EH (cell line): Measurements from ENCODE around the gene ECE1.

Source experiments
- DNase-seq: peaks from one replicate; pipeline ENCODE4 v3.0.0-alpha.2; 2015; ENCODE audit warnings: low read depth

The ECE1 gene

DNA sequence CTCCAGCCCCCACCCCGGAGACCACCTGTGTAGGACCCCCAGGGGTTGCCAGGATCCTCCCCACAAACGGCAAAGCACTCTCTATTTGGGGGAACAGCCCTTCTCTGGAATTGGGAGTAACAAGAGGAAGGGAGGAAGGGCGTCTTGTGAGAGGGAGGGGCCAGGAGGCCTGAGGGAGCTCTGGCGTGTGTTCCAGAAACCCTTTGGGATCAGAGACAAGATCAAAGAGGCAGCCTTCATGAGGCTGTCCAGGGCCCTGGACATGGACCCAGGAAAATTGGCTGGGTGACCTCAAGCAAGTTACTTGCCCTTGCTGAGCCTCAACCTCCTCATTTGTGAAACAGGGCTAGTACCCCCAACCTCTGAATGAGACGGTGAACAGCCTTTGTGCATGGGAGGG is 18.1 kb upstream of the ECE1 start:
- DNase-seq: no peak

- no peak for DNase-seq
Observed at GRCh38 chr1:21307663-21308305, 17.5 kb upstream of the ECE1 start.

DNA sequence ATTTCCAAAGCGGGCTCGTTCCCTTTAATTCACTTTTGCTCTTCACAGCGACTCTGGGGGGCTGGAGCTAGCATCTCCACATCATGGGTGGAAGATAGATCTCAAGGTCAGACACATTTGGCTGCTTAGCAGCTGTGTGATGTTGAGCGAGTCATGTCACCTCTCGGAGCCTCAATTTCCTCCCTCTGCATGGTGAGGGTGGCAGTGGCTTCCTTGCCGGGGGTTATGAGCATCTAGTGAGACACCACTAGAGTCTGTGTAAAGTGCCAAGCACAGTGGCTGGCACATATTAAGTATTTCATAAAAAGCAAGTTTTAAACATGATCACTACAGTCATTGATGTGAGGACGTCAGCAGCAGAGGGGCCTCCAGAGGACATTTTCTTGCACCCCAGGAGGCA is 16.9 kb upstream of the ECE1 start:
- DNase-seq: no peak

- DNase-seq: no peak
Observed at GRCh38 chr1:21305900-21306189, 15.6 kb upstream of the ECE1 start.

DNA sequence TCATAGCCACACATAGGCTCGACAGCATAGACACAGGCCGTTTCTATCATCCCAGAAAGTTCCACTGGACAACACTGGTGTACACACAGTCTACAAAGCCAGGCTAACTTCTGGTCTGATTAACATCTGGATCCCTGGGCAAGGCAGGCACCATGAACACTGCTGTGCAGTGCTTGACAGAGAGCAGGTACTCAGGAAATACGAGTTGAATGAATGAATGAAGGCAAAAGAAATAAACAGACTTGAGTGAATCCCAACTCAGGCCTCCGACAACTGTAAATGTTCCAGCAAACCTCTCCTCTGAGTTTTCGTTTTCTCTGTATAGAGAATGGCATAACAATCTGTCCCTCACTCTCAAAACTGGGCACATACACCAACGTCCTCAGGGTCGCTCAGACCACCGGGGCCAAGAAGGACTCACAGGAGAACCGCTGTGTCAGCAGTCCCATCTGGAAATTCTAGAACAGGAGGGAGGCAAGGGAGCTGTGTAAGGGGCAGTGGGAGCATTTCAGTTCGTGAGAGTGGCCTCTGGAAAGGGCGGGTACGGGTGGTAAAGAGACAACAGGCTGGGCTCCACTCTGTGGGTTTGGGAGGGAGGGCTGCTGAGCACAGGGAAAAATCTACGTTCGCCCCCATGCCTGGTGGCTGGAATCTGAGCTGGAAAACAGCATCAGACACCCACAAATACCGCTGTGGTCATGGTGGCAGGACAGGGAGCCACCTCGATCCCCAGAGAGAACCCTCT is 15.1 kb upstream of the ECE1 start:
- DNase-seq: no peak

DNA sequence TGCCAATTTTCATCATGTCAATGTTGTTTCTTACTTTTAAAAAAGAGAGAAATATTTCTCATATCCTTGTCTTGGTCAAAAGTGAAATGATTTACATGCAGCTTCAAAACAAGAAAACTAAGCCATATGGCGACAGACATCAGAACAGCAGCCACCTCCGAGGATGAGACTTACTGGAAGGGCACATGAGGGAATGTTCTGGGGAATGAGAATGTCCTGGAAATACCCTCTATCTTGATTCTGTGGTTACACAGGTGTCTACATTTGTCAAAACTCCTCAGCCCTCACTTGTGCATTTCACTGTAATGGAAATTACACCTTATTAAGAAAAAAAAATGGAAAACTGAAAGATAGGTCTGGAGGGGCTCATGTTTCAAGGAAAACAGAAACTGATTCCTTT is 14.2 kb upstream of the ECE1 start:
- DNase-seq: no peak

- DNase-seq: peak; percentile 91
Observed at GRCh38 chr1:21302747-21303715, 12.8 kb upstream of the ECE1 start.

DNA sequence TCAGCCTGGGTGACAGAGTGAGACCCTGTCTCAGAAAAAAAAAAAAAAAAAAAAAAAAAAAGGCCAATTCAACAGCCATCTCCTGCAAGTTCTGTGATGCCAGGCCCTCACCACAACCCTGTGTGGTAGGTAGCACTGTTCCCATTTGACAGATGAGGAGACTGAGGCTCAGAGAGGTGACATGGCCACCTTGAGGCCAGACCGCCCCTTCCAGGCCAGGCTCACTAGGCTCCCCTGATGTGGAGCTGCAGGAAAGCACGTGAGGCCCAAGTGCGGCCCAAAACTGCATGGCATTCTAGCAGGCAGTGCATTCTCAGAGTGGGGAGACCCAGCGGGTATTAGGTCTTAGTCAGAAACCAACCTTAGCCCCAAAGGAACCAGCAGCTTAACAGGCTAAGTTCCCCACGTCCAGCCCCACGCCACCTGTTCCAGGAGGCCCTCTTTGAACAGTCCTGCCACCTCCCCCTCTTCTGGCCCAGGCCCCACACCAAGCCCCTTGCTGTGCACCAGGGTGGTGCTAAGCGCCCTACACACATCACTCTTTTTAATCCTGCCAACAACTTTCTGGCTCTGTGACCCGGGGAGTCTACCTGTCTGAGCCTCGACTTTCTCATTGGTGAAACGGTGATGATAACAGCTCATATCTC is 11.7 kb upstream of the ECE1 start:
- DNase-seq: no peak

DNA sequence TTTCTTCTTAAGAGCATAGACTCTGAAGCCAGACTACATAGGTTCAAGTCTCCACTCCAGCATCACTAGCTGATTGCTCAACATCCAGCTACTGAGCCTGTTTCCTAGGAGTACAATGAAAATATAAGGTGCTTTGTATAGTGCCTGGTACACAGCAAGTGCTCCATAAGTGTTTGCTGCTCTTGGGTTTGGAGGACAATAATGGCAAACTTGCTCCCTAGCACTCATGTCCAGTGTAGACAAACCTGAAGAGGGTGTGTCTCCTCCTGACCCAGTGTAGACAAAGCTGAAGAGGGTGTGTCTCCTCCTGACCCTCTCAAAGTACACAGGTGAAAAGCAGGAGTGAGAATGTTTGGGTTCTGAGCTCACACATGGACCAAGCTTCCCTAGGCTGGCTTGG is 10.5 kb upstream of the ECE1 start:
- no peak for DNase-seq

- peak; percentile 41 for DNase-seq
Observed at GRCh38 chr1:21299780-21300395, 9.6 kb upstream of the ECE1 start.

GRCh38 chr1:21298981-21299391 is 8.7 kb upstream of the ECE1 start:
- DNase-seq: no peak

GRCh38 chr1:21297975-21298374 is 7.7 kb upstream of the ECE1 start:
- DNase-seq: peak; percentile 50

GRCh38 chr1:21296509-21297354 is 6.5 kb upstream of the ECE1 start:
- no peak for DNase-seq

- no peak for DNase-seq
Observed at GRCh38 chr1:21295545-21295944, 5.3 kb upstream of the ECE1 start.

- DNase-seq: peak; percentile 52
Observed at GRCh38 chr1:21295002-21295401, 4.7 kb upstream of the ECE1 start.

GRCh38 chr1:21294266-21294989 is 4.2 kb upstream of the ECE1 start:
- DNase-seq: peak; percentile 30

DNA sequence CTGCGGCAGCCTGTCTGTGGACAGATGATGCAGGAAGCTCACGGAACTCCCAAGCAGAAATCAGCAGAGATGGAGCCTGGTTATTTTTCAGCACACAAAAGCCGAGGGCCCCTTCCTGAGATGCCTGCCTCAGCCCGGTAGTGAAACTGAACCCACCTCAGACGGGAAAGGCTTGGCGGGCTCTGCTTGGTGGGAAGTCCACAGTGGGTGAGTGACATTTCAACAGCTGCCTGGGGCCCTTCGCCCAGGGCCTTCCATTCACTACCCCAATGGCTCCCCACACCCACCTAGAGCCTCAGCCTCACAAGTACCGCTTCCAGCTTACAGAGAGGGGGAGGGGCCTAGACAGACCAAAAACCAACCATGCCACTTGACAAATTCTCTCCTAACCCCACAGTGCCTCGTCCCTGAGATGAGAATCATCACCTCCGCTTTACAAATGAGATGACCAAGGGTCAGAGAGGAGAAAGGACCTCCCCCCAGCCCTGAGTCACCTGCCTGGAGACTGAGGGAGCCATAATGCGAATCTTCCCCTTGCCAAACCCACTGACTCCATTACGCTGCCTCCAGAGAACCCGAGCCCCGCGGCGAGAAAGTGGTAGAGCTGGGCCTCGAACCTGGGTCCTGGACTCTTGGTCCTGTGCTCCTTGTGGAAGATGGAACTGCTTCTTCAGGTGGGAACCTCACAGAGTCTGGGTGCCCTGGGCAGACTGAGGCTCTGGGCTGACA is 3.4 kb upstream of the ECE1 start:
- DNase-seq: no peak

DNA sequence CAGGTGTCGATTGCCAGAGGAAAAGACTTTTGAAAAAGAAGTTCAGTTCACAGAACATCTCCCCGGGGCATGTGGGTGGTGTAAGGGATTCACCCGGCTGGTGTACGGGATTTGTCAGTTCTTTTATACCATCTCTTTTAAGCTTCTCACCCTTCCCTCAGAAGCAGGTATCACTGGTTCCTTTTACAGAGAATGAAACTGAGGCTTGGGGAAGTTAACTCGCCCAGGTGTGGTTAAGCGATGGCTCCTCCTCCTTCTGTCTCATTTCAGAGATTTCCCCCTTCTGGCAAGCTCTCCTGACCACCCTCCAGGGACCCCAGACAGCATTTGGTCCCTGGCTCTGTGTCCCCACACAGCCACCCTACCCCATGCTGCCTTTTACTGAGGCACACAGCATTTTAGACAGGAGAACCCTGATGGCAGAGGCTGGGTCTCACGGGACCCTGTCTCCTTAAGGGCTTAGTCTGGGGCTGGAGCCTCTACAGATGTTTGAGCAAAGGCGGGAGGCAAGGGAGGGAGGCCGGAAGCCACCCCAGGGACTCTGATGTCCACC is 2.8 kb upstream of the ECE1 start:
- DNase-seq: peak; percentile 19

DNA sequence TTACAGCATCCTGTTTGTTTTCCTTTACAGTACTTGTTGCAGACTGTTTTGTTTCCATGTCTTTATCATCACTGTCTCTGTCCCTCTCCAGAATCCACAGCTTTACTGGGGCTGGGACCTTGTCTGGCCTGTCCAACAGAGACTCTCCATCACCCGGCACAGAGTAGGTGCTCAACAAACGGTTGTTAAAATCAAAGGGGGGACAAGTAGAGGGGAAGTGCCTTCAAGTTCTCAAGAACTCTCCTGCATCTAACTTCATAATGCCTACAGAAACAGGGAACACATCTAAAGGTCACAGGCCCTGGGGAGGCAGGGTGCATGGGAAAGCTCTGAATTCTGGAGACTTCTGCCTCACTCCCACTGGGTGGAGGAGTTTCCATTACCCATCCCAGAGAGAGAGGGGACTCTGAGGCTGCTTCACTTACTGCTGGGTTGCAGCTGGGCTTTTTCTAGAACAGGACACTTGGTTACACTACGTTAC is 2.3 kb upstream of the ECE1 start:
- DNase-seq: peak; percentile 19
